SIG-M5 treated with dmso at 0.1 percent for 504 hours (cell line): ENCODE measurements around the gene RNASE12.
"Not testable (repeated sequence)": the region's sequence is repeated elsewhere in the genome, so short reads cannot be mapped to it uniquely, and the experiment has no call there.

Experiments used
- DNase-seq: peaks from one replicate; lab custom pipeline; 2025; ENCODE audit not compliant: unreplicated experiment; lab: John Stamatoyannopoulos, UW

RNASE12 gene, protein sequence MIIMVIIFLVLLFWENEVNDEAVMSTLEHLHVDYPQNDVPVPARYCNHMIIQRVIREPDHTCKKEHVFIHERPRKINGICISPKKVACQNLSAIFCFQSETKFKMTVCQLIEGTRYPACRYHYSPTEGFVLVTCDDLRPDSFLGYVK

GRCh38 chr14:20591235-20591634 is at the start of gene RNASE12:
RNASE12 (minus strand) TSS chr14:20591376; CDS start chr14:20590723, 653 bp downstream.
- DNase-seq, result no peak

DNA sequence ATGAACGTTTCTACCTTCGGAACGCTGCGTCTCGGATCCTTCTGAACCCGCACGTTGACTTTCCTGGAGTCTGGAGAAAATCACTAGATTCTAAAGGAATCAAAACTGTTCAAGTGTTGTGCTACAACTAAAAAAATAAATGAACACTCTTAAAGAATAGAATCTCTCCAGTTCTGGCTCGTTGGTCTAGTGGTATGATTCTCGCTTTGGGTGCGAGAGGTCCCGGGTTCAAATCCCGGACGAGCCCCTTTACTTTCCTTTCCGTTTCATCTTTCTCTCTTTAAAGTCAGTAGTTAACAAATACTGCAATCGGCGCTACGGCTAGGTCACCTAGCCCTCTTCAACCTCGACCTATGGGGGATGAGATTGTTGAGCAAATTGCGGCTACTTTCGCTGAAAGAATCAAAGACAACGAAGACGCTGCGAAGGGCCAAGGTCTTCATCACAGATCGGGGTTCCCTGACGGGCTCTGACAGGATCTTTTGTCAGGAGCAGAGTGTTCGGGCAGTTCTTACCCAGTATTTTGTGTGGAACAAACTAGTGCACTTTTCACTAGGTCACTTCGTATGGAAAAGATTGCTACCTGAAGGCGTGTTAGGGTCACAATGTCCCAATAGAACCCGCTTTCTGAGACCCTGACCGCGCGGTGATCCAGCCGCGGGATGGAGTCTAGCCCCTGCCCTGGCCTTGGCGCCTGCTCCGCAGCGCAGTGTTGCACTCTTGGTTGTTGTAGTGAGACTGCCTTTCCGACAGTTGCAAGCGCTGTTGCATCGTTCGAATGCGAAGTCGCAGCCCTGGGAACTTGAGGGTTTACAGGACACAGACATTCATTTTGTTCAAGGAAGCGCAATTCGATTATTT is 41.9 kb upstream of the RNASE12 start:
- DNase-seq, result peak; percentile 83

DNA sequence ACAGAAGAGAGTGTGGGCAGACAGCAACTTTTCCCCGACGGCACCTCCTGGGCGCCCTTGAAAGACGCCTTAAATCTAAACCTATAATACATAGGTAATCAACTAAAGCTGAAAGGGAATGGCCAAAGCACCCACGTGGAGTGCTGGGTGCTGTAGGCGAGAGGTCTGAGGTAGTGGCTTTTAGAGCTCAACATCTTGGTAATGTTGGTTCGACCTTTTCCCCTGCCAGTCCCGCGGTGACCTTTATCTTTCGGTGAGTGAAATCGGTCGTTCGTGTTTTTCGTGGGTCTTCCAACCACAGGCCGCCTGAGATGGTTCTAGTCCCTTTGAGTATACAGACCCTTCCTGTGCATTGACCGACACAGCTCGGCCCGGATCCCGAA is 41.3 kb upstream of the RNASE12 start:
- no peak for DNase-seq

GRCh38 chr14:20631880-20632389 is 40.8 kb upstream of the RNASE12 start:
- DNase-seq, result no peak

GRCh38 chr14:20631023-20631879 is 40.1 kb upstream of the RNASE12 start:
- DNase-seq, result peak; percentile 37

DNA sequence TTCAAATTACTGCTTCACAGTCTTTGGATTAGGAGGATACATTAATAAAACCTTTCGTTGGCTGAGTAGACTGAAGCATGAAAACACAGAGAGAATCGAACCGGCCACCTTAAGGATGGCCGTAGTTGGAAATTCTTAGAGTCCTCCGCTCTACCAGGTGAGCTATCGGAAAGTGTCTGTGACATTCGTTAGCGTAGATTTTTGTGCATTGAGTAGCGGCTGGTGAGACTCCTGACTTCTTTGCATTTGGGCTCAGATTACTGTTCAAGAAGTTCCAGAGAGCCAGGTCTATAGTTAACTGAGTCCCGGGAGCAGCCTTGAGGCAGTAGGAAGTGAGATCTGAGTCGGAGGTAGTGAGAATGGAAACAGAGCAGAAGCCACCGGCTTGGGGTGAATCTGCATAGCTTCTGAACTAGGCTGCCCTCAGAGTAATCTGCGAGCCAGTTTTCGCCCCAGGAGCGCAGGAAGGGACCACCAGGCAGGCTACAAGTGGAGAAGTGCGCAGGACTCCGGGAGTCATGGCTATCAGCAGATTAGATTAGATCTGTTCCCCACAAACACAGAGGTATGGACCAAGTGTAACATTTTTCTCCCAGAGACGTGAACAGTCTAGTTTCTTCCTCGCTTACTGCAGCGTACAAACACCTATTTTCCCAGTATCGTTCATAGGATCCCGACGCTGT is 39.3 kb upstream of the RNASE12 start:
- DNase-seq, result peak; percentile 53

DNA sequence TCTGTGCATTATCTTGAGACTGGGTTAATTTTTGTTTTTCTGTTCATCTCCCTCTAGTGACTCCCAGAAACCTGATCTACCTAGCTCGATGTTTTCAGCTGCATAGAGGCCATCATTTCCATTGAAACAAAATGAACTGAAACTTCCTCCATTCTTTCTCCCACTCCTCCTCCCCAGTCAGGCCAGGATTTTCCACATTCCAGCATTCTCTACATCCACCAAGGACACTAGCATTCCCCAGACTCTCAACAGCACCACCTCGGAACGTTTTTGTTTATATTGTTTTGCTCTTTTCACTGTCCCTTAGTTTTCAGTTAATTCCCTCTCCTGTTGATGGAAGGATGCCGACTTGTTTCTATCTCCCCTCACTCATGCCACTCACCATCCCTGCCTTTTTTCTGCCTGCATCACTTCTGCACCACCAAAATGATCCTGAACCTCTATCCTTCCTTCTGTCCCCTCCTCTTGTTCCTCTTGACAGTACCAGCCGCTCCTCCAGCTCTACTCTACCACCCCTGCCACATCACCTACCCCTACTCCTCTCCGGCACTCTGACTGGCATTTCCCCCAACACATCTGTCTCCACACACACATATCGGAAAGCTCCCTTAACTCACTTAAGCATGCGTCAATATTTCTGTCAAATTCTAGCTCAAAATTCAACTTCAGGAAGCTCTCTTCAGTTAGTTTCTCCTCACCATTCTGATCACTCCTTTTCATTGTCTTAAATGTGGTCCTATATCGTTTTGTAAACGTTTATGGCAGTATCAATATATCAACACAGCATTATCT is 37.1 kb upstream of the RNASE12 start:
- no peak for DNase-seq

- no peak for DNase-seq
Measured at GRCh38 chr14:20627346-20628027, 36.3 kb upstream of the RNASE12 start.

- no peak for DNase-seq
Measured at GRCh38 chr14:20626274-20626673, 35.1 kb upstream of the RNASE12 start.

- peak; percentile 87 for DNase-seq
Measured at GRCh38 chr14:20624495-20625070, 33.4 kb upstream of the RNASE12 start.

DNA sequence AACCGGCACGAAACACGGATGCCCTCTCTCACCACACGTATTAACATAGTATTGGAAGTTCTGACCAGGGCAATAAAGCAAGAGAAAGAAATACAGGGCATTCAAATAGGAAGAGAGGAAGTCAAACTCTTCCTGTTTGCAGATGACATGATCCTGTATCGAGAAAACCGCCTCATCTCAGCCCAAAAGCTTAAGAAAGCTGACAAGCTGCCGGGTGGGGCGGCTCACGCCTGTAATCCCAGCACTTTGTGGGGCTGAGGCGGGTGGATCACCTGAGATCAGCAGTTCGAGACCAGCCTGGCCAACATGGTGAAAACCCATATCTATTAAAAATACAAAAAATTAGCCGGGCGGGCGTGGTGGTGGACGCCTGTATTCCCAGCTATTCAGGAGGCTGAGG is 32.6 kb upstream of the RNASE12 start:
- no peak for DNase-seq

- DNase-seq, result no peak
Measured at GRCh38 chr14:20622816-20623291, 31.7 kb upstream of the RNASE12 start.

GRCh38 chr14:20620798-20621478 is 29.8 kb upstream of the RNASE12 start:
- DNase-seq, result no peak

DNA sequence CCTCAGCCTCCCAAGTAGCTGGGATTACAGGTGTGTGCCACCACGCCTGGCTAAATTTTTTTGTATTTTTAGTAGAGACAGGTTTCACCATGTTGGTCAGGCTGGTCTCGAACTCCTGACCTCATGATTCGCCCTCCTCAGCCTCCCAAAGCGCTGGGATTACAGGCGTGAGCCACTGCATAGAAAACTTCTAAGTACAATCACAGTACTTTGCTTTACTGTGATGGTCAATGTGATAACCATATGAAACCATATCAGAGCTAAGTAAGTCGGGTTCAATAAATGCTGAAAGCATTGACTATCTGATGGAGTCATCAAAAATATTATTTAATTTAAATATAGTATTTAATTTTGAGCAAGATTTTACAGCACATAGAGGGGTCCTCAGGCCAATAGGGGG is 28.5 kb upstream of the RNASE12 start:
- DNase-seq, result not testable (repeated sequence)

GRCh38 chr14:20618271-20618749 is 27.1 kb upstream of the RNASE12 start:
- DNase-seq, result no peak

- DNase-seq, result no peak
Measured at GRCh38 chr14:20617138-20618003, 26.2 kb upstream of the RNASE12 start.

DNA sequence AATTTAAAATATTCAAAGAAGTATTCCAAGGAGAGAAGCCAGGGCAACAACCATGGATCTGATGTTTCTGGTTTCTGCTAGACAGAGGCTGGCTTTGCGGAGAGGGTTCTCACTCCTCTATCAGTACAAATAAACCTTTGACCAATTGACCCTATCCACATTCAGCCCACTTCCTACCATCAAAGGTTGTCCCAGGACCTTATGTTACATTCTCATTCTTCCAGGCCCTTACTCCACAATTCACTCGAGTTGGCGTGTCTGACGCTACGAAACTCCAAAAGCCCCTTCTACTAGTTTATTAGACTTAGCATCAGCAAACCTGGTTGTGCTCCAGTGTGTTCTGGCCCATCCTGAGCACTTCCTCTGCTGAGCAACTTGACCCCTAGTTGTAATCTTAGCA is 24.8 kb upstream of the RNASE12 start:
- DNase-seq, result no peak
